Stimulated activated CD4-positive, alpha-beta T cell treated with anti-CD3 and anti-CD28 coated beads, Interleukin-4, amount 100 ng/mL, for 1 hour (primary cell): Measurements from ENCODE around the gene SLC10A4.
A peak's percentile ranks its signal among the peaks of the same experiment; 100 is the strongest.
"Not testable (repeated sequence)": the region's sequence is repeated elsewhere in the genome, so short reads cannot be mapped to it uniquely, and the experiment has no call there.

ENCODE experiments used
- DNase-seq: peaks from one replicate; pipeline ENCODE4 v3.0.0-alpha.2; 2020

SLC10A4 gene, protein sequence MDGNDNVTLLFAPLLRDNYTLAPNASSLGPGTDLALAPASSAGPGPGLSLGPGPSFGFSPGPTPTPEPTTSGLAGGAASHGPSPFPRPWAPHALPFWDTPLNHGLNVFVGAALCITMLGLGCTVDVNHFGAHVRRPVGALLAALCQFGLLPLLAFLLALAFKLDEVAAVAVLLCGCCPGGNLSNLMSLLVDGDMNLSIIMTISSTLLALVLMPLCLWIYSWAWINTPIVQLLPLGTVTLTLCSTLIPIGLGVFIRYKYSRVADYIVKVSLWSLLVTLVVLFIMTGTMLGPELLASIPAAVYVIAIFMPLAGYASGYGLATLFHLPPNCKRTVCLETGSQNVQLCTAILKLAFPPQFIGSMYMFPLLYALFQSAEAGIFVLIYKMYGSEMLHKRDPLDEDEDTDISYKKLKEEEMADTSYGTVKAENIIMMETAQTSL

DNA sequence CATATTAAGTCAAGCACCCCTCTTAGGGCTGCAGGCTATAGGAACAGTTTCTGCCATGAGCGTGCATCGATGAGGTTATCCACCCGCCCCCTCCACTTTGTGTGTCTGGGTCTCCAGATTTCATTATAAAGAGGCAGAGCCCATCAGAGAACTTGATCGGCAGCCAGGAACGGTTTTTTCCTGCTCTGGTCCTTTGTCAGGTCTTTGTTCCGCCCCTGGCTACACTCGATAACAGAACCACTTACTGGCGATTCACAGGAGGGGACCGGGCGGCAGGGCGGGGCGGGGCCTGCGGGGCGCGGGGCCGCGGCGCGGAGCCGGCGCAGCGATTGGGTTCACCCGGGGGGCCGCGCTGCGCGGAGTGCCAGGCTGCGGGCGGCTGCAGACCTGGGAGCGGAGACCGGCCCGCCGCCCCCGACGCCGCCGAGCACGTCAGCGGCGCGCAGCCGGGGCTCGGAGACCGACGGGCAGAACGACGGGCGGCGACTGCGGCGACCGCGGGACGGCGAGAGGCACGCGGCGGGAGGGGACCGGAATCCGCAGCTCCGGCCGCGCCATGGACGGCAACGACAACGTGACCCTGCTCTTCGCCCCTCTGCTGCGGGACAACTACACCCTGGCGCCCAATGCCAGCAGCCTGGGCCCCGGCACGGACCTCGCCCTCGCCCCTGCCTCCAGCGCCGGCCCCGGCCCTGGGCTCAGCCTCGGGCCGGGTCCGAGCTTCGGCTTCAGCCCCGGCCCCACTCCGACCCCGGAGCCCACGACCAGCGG lies at the start of gene SLC10A4:
Gene SLC10A4 (plus strand): TSS at position 338 of the 771 bp plus-strand sequence. CDS start 219 bp downstream, at position 557.
- DNase-seq: peak; percentile 15

DNA sequence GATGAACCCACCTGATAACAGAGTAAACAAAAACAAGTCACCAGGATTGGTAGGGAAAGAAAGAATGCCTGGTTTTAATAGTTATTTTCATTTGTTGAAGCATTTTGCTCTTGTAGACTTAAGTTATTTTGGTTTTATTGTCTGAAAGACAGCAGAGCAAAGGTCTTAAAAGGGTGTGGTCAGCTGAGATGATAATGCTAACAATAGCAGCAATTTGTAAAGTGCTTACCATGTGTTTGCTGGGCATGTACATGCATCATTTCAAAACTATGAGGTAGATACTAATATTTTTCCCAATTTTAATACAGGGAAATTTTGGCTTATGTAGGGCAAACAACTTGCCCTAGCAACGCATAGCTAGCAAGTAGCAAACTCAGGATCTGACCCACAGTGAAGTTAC lies 46.8 kb upstream of the SLC10A4 start:
- no peak for DNase-seq

DNA sequence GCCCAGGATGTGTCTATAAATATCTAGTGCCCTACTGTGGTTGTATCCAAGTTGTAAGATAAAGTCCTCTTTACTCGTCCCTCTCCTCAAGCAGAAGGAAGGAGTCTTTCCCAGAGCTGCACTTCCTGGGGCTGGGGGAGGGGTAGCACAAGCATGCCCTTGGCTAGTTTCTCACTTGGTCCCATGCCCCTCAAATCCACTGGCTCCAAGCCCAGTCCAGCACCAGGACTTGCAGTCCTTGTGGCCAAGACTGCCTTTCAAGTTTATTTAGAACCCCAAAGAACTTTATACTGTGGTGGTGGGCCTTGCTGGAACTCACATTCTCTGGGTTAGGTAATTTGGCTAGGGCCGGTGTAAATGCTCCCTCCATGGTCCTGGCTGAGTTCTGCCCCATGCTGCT lies 43.2 kb upstream of the SLC10A4 start:
- DNase-seq: no peak

DNA sequence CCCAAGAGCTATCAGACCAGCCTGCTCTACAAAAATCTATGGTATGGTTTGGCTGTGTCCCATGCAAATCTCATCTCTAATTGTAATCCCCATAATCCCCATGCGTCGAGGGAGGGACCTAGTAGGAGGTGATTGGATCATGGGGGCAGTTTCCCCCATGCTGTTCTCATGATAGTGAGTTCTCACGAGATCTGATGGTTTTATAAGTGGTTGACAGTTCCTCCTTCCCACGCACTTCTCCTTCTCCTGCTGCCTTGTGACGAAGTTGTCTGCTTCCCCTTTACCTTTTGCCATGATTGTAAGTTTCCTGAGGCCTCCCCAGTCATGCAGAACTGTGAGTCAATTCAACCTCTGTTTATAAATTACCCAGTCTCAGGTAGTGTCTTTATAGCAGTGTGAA lies 42.2 kb upstream of the SLC10A4 start:
- DNase-seq: not testable (repeated sequence)

- DNase-seq: no peak
Observed at GRCh38 chr4:48445704-48446103, 37.4 kb upstream of the SLC10A4 start.

GRCh38 chr4:48446642-48447041 lies 36.5 kb upstream of the SLC10A4 start:
- no peak for DNase-seq

GRCh38 chr4:48449151-48449550 lies 34.0 kb upstream of the SLC10A4 start:
- no peak for DNase-seq

DNA sequence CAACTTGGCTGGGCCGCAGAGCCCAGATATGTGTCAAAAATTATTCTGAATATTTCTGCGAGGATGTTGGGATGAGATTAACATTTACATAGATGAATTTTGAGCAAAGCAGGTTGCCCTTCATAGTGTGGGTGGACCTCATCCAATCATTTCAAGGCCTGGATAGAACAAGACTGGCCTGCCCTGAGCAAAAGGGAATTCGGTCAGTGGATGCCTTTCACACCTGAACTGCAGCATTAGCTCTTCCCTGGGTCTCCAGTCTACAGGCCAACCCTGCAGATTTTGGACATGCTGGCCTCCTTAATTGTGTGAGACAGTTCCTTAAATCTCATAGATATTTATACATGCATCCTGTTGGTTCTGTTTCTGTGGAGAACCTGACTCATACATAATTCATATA lies 32.4 kb upstream of the SLC10A4 start:
- no peak for DNase-seq

DNA sequence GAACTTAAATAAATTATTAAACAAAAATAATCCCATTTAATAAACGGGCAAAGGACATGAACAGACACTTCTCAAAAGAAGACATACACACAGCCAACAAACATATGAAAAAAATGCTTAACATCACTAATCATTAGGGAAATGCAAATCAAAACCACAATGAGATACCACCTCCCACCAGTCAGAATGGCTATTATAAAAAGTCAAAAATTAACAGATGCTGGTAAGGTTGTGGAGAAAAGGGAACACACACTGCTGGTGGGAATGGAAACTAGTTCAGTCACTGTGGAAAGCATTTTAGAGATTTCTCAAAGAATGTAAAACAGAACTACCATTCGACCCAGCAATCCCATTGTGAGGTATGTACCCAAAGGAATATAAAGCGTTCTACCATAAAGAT lies 31.5 kb upstream of the SLC10A4 start:
- not testable (repeated sequence) for DNase-seq

- DNase-seq: no peak
Observed at GRCh38 chr4:48454591-48454990, 28.6 kb upstream of the SLC10A4 start.

DNA sequence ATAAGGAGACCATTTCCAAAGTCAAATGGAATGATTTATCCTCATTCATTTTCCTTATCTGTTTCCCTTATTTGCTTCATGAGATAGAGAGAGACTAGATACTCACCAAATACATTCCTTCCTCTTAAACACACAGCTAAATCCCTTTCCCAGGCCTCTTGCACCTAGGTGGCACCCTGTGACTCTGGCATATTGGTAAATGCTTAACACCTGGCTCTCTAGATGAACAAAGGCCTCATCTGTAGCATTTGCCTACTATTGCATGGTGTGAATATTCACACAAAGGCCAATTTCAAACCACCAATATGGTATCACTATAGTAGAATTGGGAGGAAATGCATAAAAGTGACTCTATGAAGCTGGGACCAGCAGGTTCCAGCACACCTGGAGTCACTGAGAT lies 22.1 kb upstream of the SLC10A4 start:
- no peak for DNase-seq

- no peak for DNase-seq
Observed at GRCh38 chr4:48462363-48462762, 20.8 kb upstream of the SLC10A4 start.

DNA sequence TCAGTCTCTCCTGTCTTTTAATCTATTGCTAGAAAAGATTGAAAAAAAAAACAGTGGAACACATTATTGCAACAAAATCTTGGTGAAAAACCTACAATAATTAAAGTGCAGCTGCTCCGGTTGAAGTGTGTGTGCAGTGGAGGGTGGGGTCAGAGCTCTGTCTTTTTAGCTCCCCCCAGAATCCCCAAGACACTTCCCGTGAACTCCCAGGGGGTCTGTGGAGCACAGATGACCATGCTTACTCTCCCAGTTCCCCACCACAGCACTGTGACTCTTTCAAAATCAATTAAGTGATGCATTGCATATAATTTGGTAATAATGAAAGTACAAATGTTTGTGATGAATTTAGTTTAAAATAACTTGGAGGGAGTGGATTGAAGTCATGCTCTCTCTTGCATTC lies 15.7 kb upstream of the SLC10A4 start:
- no peak for DNase-seq

- no peak for DNase-seq
Observed at GRCh38 chr4:48467891-48468290, 15.3 kb upstream of the SLC10A4 start.

GRCh38 chr4:48470137-48470536 lies 13.0 kb upstream of the SLC10A4 start:
- DNase-seq: no peak

DNA sequence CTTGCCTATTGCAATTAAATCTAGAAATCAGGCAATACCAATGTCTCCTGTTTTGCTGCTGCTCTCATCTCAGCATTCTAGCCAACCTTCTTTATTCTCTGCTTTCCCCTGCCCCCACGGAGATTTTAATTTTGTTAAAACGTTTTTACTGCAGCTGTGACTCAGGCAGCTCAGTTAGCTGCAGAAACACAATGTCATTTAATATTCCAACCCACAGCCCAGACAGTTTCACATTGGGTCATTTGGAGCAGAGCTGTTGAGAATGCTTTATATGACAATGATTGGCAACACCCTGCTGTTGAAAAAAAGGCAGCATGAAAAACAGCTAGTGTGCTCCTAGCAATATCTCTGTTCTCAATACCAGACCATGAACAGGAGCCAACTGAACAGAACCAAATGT lies 12.6 kb upstream of the SLC10A4 start:
- DNase-seq: no peak

DNA sequence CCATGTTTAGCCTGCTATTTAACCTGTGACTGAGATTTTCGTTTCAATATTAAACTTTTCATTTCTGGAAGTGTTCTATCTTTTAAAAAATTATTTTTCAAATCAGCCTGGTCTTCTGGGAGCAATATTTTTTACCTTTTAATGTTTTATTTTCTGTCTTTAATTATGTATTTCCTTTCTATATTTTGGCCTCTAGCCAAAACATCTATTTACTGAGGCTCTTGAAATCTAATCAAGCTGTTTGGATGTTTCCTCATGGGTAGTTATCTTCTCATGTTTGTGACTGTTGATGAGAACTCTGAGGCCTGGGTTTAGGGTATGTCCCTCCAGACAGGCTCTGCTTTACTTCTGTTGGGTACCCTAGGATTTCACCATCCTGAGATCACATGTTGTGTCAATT lies 10.3 kb upstream of the SLC10A4 start:
- no peak for DNase-seq

- DNase-seq: no peak
Observed at GRCh38 chr4:48475770-48476169, 7.4 kb upstream of the SLC10A4 start.

- no peak for DNase-seq
Observed at GRCh38 chr4:48478273-48478672, 4.9 kb upstream of the SLC10A4 start.

DNA sequence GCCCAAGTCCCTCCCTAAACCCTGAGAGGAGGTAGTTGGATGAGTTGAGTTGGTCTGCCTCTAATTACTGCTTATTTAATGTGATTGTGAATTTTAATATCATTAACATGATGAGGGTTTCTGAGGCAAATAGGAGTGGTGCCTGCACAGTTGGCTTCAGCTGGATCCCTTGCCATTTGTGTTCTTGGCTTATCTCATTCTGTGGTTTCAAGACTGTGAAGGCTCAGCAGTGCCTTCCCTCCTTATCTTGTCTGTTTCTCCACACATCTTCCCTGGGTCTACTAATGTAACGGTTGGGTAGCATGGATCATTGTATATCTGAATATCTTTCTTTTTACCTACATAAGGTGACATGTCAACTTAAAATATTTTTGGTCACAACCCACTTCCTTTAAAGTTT lies 1.6 kb upstream of the SLC10A4 start:
- no peak for DNase-seq

DNA sequence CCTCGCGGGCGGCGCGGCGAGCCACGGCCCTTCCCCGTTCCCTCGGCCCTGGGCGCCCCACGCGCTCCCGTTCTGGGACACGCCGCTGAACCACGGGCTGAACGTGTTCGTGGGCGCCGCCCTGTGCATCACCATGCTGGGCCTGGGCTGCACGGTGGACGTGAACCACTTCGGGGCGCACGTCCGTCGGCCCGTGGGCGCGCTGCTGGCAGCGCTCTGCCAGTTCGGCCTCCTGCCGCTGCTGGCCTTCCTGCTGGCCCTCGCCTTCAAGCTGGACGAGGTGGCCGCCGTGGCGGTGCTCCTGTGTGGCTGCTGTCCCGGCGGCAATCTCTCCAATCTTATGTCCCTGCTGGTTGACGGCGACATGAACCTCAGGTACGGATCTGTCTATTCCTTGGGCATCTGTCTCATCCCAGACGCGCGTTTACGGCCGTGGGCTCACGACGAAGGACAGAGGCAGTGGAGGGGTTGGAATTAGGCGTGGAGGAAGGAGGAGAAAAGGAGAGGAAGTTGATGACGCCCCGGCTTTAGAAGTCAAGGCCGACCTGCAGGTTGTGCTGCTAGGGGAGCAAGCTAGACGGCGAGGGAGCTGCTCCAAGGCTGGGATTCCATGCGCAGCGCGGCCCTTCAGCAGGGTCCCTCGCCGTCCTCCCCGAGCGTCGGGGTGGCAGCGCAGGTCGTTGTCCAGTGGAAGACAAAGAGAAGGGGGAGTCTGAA lies 792 bp downstream of the SLC10A4 start:
- DNase-seq: peak; percentile 4

DNA sequence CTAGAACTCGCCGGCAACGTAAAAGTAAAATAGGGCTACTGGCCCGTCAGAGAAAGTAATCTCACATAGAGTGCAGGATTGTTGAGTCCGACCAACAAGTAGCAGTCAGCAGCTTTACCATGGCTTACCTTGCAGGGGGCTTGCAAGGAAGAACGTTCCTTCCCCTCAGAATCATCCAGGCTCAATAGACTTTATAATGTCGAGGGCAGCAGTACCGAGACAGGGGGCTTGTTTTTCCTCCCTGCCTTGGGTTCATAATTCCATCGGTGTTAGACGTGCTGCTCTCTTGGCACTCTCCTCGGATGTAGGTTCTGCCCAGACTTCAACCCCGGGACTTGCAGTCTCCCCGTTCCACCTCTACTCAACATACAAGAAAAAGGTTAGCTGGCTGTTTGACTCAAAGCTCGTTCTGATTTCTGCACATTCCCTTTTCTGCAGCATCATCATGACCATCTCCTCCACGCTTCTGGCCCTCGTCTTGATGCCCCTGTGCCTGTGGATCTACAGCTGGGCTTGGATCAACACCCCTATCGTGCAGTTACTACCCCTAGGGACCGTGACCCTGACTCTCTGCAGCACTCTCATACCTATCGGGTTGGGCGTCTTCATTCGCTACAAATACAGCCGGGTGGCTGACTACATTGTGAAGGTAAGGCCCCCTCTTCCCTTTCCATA lies 1.5 kb downstream of the SLC10A4 start:
- no peak for DNase-seq

DNA sequence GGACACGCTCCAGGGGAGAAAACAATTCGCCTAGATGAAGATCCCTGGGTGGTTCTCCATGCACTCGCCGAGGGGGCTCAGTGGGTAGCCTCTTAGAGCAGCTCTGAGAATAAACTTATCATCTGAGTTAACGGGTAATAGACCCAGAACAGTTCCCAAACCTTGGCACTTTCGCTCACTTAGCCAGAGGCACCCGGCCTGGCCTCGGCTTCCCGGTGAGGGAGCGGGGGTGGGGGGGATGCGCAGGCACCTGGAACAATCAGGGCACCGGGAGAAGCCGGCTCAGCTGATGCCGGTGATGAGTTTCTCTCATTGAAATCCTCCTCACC lies 6.5 kb downstream of the SLC10A4 start:
- DNase-seq: no peak
